GM12878 (cell line): ENCODE data around the gene POLR3K. TPM values are rescaled to one million over a fixed set of nuclear protein-coding genes. Genes with fewer than 3 reads are reported as not detected.

Experiments
- ATAC-seq: fragments of 200-7000 bp; cut with Tn5 transposase; 3 replicates; pipeline ENCODE4 v1.9.1; 2020; ENCODE audit warnings: mild to moderate bottlenecking, moderate library complexity
- BruUV-seq: library from RNA; stranded (reverse); fragments of 400-500 nt; replicated peaks from 2 replicates; lab custom pipeline; 2021; lab: Mats Ljungman, UMichigan
- CTCF ChIA-PET: fragments of 300-600 bp; sonication (Branson Sonifier 250); formaldehyde crosslinking; extraction: SDS; loops from one replicate; lab custom pipeline; 2021; ENCODE audit warnings: inconsistent platforms; lab: Yijun Ruan, JAX
- POLR2A ChIA-PET: fragments of 350-600 bp; formaldehyde crosslinking; extraction: SDS; loops from one replicate; lab custom pipeline; 2021; ENCODE audit warnings: inconsistent platforms; lab: Charles Lee
- RAD21 ChIA-PET: fragments of 300-600 bp; sonication (Branson Sonifier 250); formaldehyde crosslinking; loops from one replicate; lab custom pipeline; 2023; ENCODE audit warnings: antibody characterized with exemption; ENCODE audit not compliant: unreplicated experiment; lab: Charles Lee
- SMC1A ChIA-PET: fragments of 300-600 bp; sonication (Branson Sonifier 250); formaldehyde crosslinking; loops from one replicate; lab custom pipeline; 2023; ENCODE audit not compliant: unreplicated experiment, uncharacterized antibody; lab: Charles Lee
- DNase-seq: peaks from one replicate; pipeline ENCODE4 v3.0.0-alpha.2; 2011; ENCODE audit warnings: low read depth, low spot score
- FAIRE-seq: peaks from 3 replicates; lab custom pipeline; 2011; peaks lifted over from hg19 to GRCh38; lab: Jason Lieb, UNC
- H2AFZ ChIP-seq: 2 replicates; pipeline ENCODE4 v1.6.0; 2011; ENCODE audit warnings: low read depth, low read length, control low read depth; ENCODE audit not compliant: control insufficient read depth
- H3K27ac ChIP-seq: 2 replicates; pipeline ENCODE4 v1.5.1; 2011; ENCODE audit warnings: control low read depth; ENCODE audit not compliant: control insufficient read depth, insufficient read depth
- H3K27me3 ChIP-seq, 2 experiments: replicated peaks in 1 of 2; 2 replicates each; pipeline versions ENCODE4 v1.6.0 to v1.6.1; 2011; ENCODE audit warnings: low read length in 1 of 2; ENCODE audit not compliant: control insufficient read depth in 2 of 2, insufficient read depth in 2 of 2
- H3K36me3 ChIP-seq, 2 experiments: 2 replicates each; pipeline ENCODE4 v1.5.1; 2011; ENCODE audit warnings: low read length in 1 of 2; ENCODE audit not compliant: control insufficient read depth in 2 of 2, insufficient read depth in 2 of 2
- H3K4me1 ChIP-seq: 2 replicates; pipeline ENCODE4 v1.6.1; 2011; ENCODE audit warnings: mild to moderate bottlenecking, low read length, moderate library complexity, mixed read lengths; ENCODE audit not compliant: control insufficient read depth, insufficient read depth
- H3K4me2 ChIP-seq: 2 replicates; pipeline ENCODE4 v1.6.0; 2011; ENCODE audit warnings: control low read depth; ENCODE audit not compliant: control insufficient read depth, insufficient read depth
- H3K4me3 ChIP-seq: fragments of 200-600 bp; sonication (generic); 2 replicates; pipeline ENCODE4 v1.5.1; 2016
- H3K79me2 ChIP-seq: 2 replicates; pipeline ENCODE4 v1.6.0; 2011; ENCODE audit warnings: low read length; ENCODE audit not compliant: control insufficient read depth, insufficient read depth
- H3K9ac ChIP-seq: 2 replicates; pipeline ENCODE4 v1.8.0; 2011; ENCODE audit warnings: low read length, control low read depth, mixed read lengths; ENCODE audit not compliant: control insufficient read depth, insufficient read depth
- H3K9me3 ChIP-seq: replicated peaks from 3 replicates; pipeline ENCODE4 v1.5.1; 2011; ENCODE audit warnings: mild to moderate bottlenecking, low read length; ENCODE audit not compliant: control insufficient read depth, insufficient read depth
- H4K20me1 ChIP-seq: 2 replicates; pipeline ENCODE4 v1.6.0; 2011; ENCODE audit not compliant: control insufficient read depth, insufficient read depth
- CEBPZ ChIP-seq: fragments of 150-350 bp; IDR thresholded peaks from 2 replicates; pipeline ENCODE4 v1.6.1; 2016; ENCODE audit warnings: low read depth, low read length
- KLF5 ChIP-seq: fragments of 450-650 bp; IDR thresholded peaks from 2 replicates; pipeline ENCODE4 v1.6.1; 2014; ENCODE audit warnings: mild to moderate bottlenecking; ENCODE audit not compliant: partially characterized antibody
- POLR2A ChIP-seq: IDR thresholded peaks from 2 replicates; pipeline ENCODE4 v1.6.1; 2011; ENCODE audit warnings: low read depth, mild to moderate bottlenecking, low read length
- POLR2AphosphoS5 ChIP-seq: IDR thresholded peaks from 2 replicates; pipeline ENCODE4 v1.6.1; 2011; ENCODE audit warnings: mild to moderate bottlenecking, low read length, inconsistent platforms
- TARDBP ChIP-seq: IDR thresholded peaks from 2 replicates; pipeline ENCODE4 v1.6.1; 2016; ENCODE audit warnings: borderline replicate concordance
- WGBS: methylation state at CpG from one replicate; pipeline ENCODE4 v1.1.6; 2016; ENCODE audit warnings: low lambda C conversion rate; ENCODE audit not compliant: insufficient replicate concordance, insufficient coverage; ENCODE audit errors: missing lambda C conversion rate; 5-methylcytosine and 5-hydroxymethylcytosine counted together
- in situ Hi-C: fragments of 300-500 bp; cut with MboI; formaldehyde crosslinking; loops from 9 replicates; pipeline ENCODE4 v1.14.3; 2018; ENCODE audit warnings: mixed read lengths
- intact Hi-C: fragments of 100-400 bp; cut with micrococcal nuclease; formaldehyde crosslinking; loops from one replicate; pipeline ENCODE4 v1.14.2; 2022; ENCODE audit not compliant: unreplicated experiment
- polyA plus RNA-seq, 11 experiments: library from polyadenylated mRNA; depleted of rRNA in 4 of 11; unstranded in 6 of 11; stranded (reverse) in 5 of 11; fragments of >200 nt; fragmentation: Nextera tagmentation in 4 of 11; fragmentation: Illumina TruSeq in 1 of 11; extraction: Ambion mirVana in 4 of 11; extraction: Trizol in 1 of 11; gene quantifications; 1 replicate in 1 of 11; 2 replicates in 10 of 11; pipeline versions ENCODE4 v1.2.1 to v1.2.3, GENCODE V29; 2011 to 2016; ENCODE audit warnings: inconsistent platforms in 2 of 11, missing spikeins in 2 of 11, low read depth in 1 of 11
- total RNA-seq, 4 experiments: library from RNA; depleted of rRNA in 3 of 4; stranded (reverse); fragments of >200 nt in 3 of 4; fragmentation: Illumina TruSeq in 1 of 4; extraction: Trizol in 1 of 4; gene quantifications; 2 replicates each; pipeline versions ENCODE4 v1.2.1 to v1.2.3, GENCODE V29; 2013 to 2021

POLR3K gene
- total and polyA plus RNA-seq, 10 of the 15 experiments (the other 5 are each of a cell fraction or from before 2014, with no cell fraction given), result 25.3 to 222 (median 64.0) TPM

GRCh38 chr16:83060-83603 is 29.7 kb upstream of the POLR3K start:
- no peaks in the 10 kb centered on the region for H4K20me1 ChIP-seq

GRCh38 chr16:79151-80054 is 26.0 kb upstream of the POLR3K start:
- in situ Hi-C loops, result no loop called here
- no peak for ATAC-seq
- ChIA-PET POLR2A (interaction anchor here (1.2 kb wide), 1 partner anchor 26 kb away, joined by 4 read pairs; the partner anchor contains the start of genes POLR3K and SNRNP25), RAD21 (no interaction called here), SMC1A (interaction anchor here (1.2 to 3.0 kb wide), 2 partner anchors 14 to 17 kb away, joined by 7 to 16 read pairs; no protein-coding TSS in a partner anchor), CTCF (interaction anchor here (3.7 to 4.1 kb wide), 2 partner anchors 13 to 17 kb away, joined by 29 to 36 read pairs; no protein-coding TSS in a partner anchor)
- Histone ChIP-seq H3K36me3 (peaks cover 1 to 4% of the 10 kb centered on the region in 2 experiments; a peak in 3 of 4 replicates), H3K4me1 (peaks cover 28% of the 10 kb centered on the region), H3K4me3 (peak overlapping the region; percentile 82), H3K27ac (peak overlapping the region; percentile 85), H2AFZ (no peak overlapping the region), H3K9ac (peak overlapping the region; percentile 98), H3K79me2 (peaks cover 10% of the 10 kb centered on the region), H3K4me2 (peak overlapping the region; percentile 71), H4K20me1 (no peaks in the 10 kb centered on the region; the same call in 1 of the 2 replicates), H3K27me3 (no peaks in the 10 kb centered on the region), H3K9me3 (no peaks in the 10 kb centered on the region)
- intact Hi-C loops, result no loop called here
- WGBS, result 73% methylated on average over 32 of the region's 32 CpGs
- TF ChIP-seq POLR2AphosphoS5 (0 out of 2 replicates have a peak, but pooled peaks have one; percentile 6), CEBPZ (no peak), POLR2A (0 out of 2 replicates have a peak, but pooled peaks have one; percentile 19)
- no TSS peak for BruUV-seq
- FAIRE-seq, result no peak
- no peak for DNase-seq

More at GRCh38 chr16:83060-83603, 29.7 kb upstream of the POLR3K start:
- FAIRE-seq (no peak), DNase-seq (no peak), ATAC-seq (no peak)
- WGBS, result 97% methylated on average over 31 of the region's 31 CpGs
- BruUV-seq, result no TSS peak
- TF ChIP-seq KLF5 (no peak), TARDBP (no peak)
- Histone ChIP-seq H3K4me2 (no peak overlapping the region), H3K4me3 (no peak overlapping the region), H3K9me3 (no peaks in the 10 kb centered on the region), H3K9ac (no peak overlapping the region), H3K79me2 (peaks cover 7% of the 10 kb centered on the region), H2AFZ (no peak overlapping the region), H3K27me3 (no peaks in the 10 kb centered on the region), H3K36me3 (peaks cover 6 to 15% of the 10 kb centered on the region in 2 experiments; a peak in 3 of 4 replicates), H3K4me1 (peaks cover 24% of the 10 kb centered on the region), H3K27ac (no peak overlapping the region)
- SMC1A ChIA-PET, result interaction anchor here (0.7 kb wide), 1 partner anchor 14 kb away, joined by 3 read pairs; no protein-coding TSS in a partner anchor
- POLR2A ChIA-PET, result interaction anchor here (0.6 kb wide), 1 partner anchor 17 kb away, joined by 5 read pairs; no protein-coding TSS in a partner anchor
- RAD21 ChIA-PET, result no interaction called here
- CTCF ChIA-PET, result interaction anchor here (0.6 to 3.5 kb wide), 3 partner anchors 12 to 55 kb away, joined by 3 to 27 read pairs (median 21); no protein-coding TSS in a partner anchor
- in situ Hi-C loops (no loop called here), intact Hi-C loops (no loop called here)
